HG03039 (cell line): ENCODE results near the gene ELAPOR1.
"Not testable (repeated sequence)": the region's sequence is repeated elsewhere in the genome, so short reads cannot be mapped to it uniquely, and the experiment has no call there.

ENCODE experiments used
- ATAC-seq: cut with Tn5 transposase; IDR thresholded peaks from one replicate; pipeline ENCODE4 v1.9.1; 2021; ENCODE audit warnings: mild to moderate bottlenecking, moderate library complexity; ENCODE audit not compliant: unreplicated experiment

ELAPOR1 gene

GRCh38 chr1:109137958-109138357 is 24.0 kb downstream of the ELAPOR1 start:
- no peak for ATAC-seq

GRCh38 chr1:109138358-109138757 is 24.4 kb downstream of the ELAPOR1 start:
- no peak for ATAC-seq

- ATAC-seq = no peak
These were observed 26.5 kb downstream of the ELAPOR1 start for GRCh38 chr1:109140392-109140791.

- no peak for ATAC-seq
These were observed 28.3 kb downstream of the ELAPOR1 start for GRCh38 chr1:109142260-109142659.

GRCh38 chr1:109142725-109143124 is 28.8 kb downstream of the ELAPOR1 start:
- not testable (repeated sequence) for ATAC-seq

- ATAC-seq = no peak
These were observed 35.2 kb downstream of the ELAPOR1 start for GRCh38 chr1:109148987-109149561.

- ATAC-seq = no peak
These were observed 36.1 kb downstream of the ELAPOR1 start for GRCh38 chr1:109149874-109150601.

- ATAC-seq = no peak
These were observed 37.5 kb downstream of the ELAPOR1 start for GRCh38 chr1:109151146-109151990.

- no peak for ATAC-seq
These were observed 38.3 kb downstream of the ELAPOR1 start for GRCh38 chr1:109152196-109152595.

GRCh38 chr1:109156916-109157385 is 43.0 kb downstream of the ELAPOR1 start:
- ATAC-seq = no peak

GRCh38 chr1:109158433-109158832 is 44.5 kb downstream of the ELAPOR1 start:
- no peak for ATAC-seq

- ATAC-seq = no peak
These were observed 45.4 kb downstream of the ELAPOR1 start for GRCh38 chr1:109159326-109159725.

GRCh38 chr1:109160071-109160840 is 46.3 kb downstream of the ELAPOR1 start:
- ATAC-seq = no peak

- ATAC-seq = no peak
These were observed 48.1 kb downstream of the ELAPOR1 start for GRCh38 chr1:109161858-109162606.

- no peak for ATAC-seq
These were observed 48.7 kb downstream of the ELAPOR1 start for GRCh38 chr1:109162626-109163025.

GRCh38 chr1:109163551-109163950 is 49.6 kb downstream of the ELAPOR1 start:
- ATAC-seq = no peak
